Measurements from ENCODE around the gene ITK. TPM values are rescaled to one million over a fixed set of nuclear protein-coding genes. Genes with fewer than 3 reads are reported as not detected.

Gene ITK
- total and polyA plus RNA-seq, 10 donors: 5.6 to 81.1 (median 39.9) TPM

GRCh38 chr5:157142317-157143126 lies 38.1 kb upstream of the ITK start, which contains the start of gene MED7:
MED7 (minus strand) TSS chr5:157142865; CDS start chr5:157139431, 3,434 bp downstream.
- peak; percentile 97 for DNase-seq
- Histone ChIP-seq H3K9me3 (no peaks in the 10 kb centered on the region), H3K27ac (peak within 1 kb of the TSS; percentile 89 to 98 (median 95)), H3K4me3 (peak within 1 kb of the TSS; percentile 50 to 86 (median 73)), H3K27me3 (replicated peaks in 1 of 7) (no peaks in the 10 kb centered on the region), H3K4me1 (peaks cover 11 to 33% (median 21%) of the 10 kb centered on the region in 6 donors), H3K36me3 (peaks cover 0 to 21% (median 15%) of the 10 kb centered on the region in 6 donors)
- WGBS, 5 donors: 0 to 1% (median 1%) methylated on average over 34 to 48 of the region's 48 CpGs
- intact Hi-C loops (cut with DNase I; ENCODE audit: low total_unique reads): no loop called here
- TF ChIP-seq POLR2AphosphoS5 (IDR thresholded peaks at IDR 0.05): peak; percentile 93 to 97 (median 95)
- peak in 1 of 11 experiments; percentile 10 for TF ChIP-seq CTCF (IDR thresholded peaks at IDR 0.05 in 8 of 11, conservative IDR thresholded peaks at IDR 0.05 in 3 of 11)
- peak; percentile 7 to 83 (median 18) for TF ChIP-seq POLR2A (IDR thresholded peaks at IDR 0.05)

GRCh38 chr5:157143127-157143971 lies 37.3 kb upstream of the ITK start:
- peak; percentile 85 for DNase-seq
- intact Hi-C loops (cut with DNase I; ENCODE audit: low total_unique reads): no loop called here
- H3K27ac ChIP-seq: peak overlapping the region; percentile 89 to 98 (median 95)
- H3K27me3 ChIP-seq (replicated peaks in 1 of 7): no peaks in the 10 kb centered on the region
- no peaks in the 10 kb centered on the region for H3K9me3 ChIP-seq
- peaks cover 11 to 35% (median 21%) of the 10 kb centered on the region in 6 donors for H3K4me1 ChIP-seq
- TF ChIP-seq POLR2A (IDR thresholded peaks at IDR 0.05) (no peak), POLR2AphosphoS5 (IDR thresholded peaks at IDR 0.05) (no peak), CTCF (IDR thresholded peaks at IDR 0.05 in 8 of 11, conservative IDR thresholded peaks at IDR 0.05 in 3 of 11) (no peak)
- H3K36me3 ChIP-seq: peaks cover 0 to 13% (median 7%) of the 10 kb centered on the region in 6 donors
- H3K4me3 ChIP-seq: peak overlapping the region; percentile 50 to 86 (median 73)
- 4 to 24% (median 12%) methylated on average over 33 of the region's 33 CpGs for WGBS, 5 donors

- DNase-seq: no peak
- Histone ChIP-seq H3K36me3 (no peaks in the 10 kb centered on the region), H3K4me3 (no peak overlapping the region), H3K27ac (peak overlapping the region in 1 of 8 donors; percentile 23), H3K4me1 (peaks cover 0 to 11% (median 7%) of the 10 kb centered on the region in 6 donors), H3K9me3 (no peaks in the 10 kb centered on the region), H3K27me3 (replicated peaks in 1 of 7) (no peaks in the 10 kb centered on the region)
- peak in 1 of 3 donors; percentile 56 for TF ChIP-seq POLR2AphosphoS5 (IDR thresholded peaks at IDR 0.05)
- peak; percentile 80 to 92 (median 88) for TF ChIP-seq CTCF (IDR thresholded peaks at IDR 0.05 in 8 of 11, conservative IDR thresholded peaks at IDR 0.05 in 3 of 11)
- TF ChIP-seq POLR2A (IDR thresholded peaks at IDR 0.05): no peak
- WGBS, 5 donors: 77 to 86% (median 83%) methylated on average over 14 of the region's 14 CpGs
- intact Hi-C loops (cut with DNase I; ENCODE audit: low total_unique reads): no loop called here
These were observed 31.7 kb upstream of the ITK start for GRCh38 chr5:157148734-157149615.

All from spleen (tissue), 11 donors.